Erythroblast (primary cell): ENCODE results near the gene ESX1.

Source experiments
- GATA1 ChIP-seq: IDR thresholded peaks from 2 replicates; pipeline ENCODE4 v1.6.1; 2011; ENCODE audit warnings: low read depth, mild to moderate bottlenecking, control low read depth, low read length, moderate library complexity
- POLR2A ChIP-seq: IDR thresholded peaks from 2 replicates; pipeline ENCODE4 v1.6.1; 2011; ENCODE audit warnings: mild to moderate bottlenecking, low read length

DNA sequence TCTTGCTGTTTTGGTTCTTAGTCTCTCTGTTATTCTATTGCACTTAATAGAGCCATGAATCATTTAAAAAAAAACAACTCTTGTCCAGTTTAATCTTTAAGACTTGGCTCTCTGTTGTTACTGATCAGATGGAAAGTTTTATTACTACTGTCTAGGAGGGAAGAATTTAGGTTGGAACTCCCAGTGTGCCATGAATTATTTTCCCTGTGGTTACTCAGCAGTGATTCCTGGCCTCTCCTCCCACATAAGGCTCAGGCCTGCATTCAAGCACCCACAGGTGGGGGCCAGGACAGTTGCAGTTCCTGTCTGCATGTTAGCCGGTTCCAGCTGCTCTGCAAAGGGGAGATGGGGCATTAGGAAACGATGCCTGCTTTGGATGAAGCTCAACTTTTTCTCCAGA lies 29.8 kb upstream of the ESX1 start:
- TF ChIP-seq POLR2A = no peak
- no peak for TF ChIP-seq GATA1
